ENCODE measurements around the gene FAM221B. TPM values are rescaled to one million over a fixed set of nuclear protein-coding genes. Genes with fewer than 3 reads are reported as not detected.

FAM221B gene
- total RNA-seq, 4 donors from 2014 or later = not detected

DNA sequence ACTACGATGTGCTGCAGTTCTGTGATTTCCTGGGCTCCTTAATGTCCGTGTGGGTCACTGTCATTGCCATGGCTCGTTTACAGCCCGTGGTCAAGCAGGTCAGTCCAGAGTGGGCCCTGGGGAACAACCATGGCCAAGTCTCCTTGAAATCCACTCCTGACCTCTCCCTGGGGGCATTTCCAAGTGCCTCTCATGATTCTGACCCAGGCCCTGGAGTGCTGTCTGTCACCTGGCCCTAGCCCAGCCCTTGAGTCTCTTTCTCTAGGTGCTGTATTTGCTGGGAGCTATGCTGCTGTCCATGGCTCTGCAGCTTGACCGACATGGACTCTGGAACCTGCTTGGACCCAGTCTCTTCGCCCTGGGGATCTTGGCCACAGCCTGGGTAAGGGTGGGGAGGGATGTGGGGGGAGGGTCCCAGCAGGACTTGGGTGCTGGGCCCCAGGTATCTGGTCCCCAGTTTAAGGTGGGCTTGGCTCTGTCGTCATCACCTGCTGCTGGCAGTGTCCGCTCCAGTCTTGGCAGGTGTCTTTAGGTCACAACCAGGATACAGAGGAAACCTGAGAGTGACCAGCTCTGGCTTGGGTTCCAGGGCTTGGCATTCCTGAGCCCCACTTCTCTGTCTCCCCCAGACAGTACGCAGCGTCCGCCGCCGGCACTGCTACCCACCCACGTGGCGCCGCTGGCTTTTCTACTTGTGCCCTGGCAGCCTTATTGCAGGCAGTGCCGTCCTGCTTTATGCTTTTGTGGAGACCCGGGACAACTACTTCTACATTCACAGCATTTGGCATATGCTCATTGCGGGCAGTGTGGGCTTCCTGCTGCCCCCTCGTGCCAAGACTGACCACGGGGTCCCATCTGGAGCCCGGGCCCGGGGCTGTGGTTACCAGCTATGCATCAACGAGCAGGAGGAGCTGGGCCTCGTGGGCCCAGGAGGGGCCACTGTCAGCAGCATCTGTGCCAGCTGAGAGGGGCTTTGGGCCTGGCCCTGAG lies 24.6 kb upstream of the FAM221B start:
- Histone ChIP-seq H3K27me3 (no peaks in the 10 kb centered on the region), H3K27ac (replicated peaks in 1 of 4) (no peak overlapping the region), H3K4me3 (no peak overlapping the region), H3K9me3 (no peaks in the 10 kb centered on the region), H3K36me3 (peaks cover 0 to 24% (median 18%) of the 10 kb centered on the region in 4 donors), H3K4me1 (peaks cover 1 to 6% (median 3%) of the 10 kb centered on the region in 4 donors)
- TF ChIP-seq CTCF (IDR thresholded peaks at IDR 0.05) (no peak), EP300 (IDR thresholded peaks at IDR 0.05) (no peak), POLR2A (IDR thresholded peaks at IDR 0.05; ENCODE audit: low read depth) (no peak)
- 84% methylated on average over 11 of the region's 25 CpGs for WGBS
- DNase-seq (ENCODE audit: extremely low spot score) = no peak
- intact Hi-C loops (cut with DNase I) = no loop called here

DNA sequence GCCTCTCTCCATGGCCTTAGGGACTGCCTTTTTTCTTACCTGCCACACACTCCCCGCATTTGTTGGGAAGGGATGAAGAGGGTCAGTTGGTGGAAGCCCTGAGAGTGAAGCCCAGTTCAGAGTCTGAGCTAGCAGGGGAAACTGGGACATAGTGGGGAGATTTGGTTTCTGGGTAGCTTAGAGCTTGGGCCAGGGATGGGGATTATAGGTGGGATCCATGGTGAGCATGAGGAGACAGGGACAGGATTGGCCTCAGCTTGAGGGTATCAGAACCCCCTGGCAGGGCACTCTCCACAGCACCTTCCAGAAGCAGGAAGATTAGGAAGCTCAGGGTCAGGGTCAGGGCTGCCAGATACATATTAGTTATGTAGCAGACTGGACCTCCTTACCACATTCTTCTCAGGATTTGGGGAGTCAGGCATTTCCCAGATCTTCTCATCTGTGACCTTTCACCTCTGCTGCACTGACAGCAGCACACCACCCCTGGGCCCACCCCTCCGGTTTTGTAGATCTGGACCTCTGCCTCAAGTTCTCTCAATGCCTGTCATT lies 23.8 kb upstream of the FAM221B start:
- DNase-seq (ENCODE audit: extremely low spot score) = no peak

DNA sequence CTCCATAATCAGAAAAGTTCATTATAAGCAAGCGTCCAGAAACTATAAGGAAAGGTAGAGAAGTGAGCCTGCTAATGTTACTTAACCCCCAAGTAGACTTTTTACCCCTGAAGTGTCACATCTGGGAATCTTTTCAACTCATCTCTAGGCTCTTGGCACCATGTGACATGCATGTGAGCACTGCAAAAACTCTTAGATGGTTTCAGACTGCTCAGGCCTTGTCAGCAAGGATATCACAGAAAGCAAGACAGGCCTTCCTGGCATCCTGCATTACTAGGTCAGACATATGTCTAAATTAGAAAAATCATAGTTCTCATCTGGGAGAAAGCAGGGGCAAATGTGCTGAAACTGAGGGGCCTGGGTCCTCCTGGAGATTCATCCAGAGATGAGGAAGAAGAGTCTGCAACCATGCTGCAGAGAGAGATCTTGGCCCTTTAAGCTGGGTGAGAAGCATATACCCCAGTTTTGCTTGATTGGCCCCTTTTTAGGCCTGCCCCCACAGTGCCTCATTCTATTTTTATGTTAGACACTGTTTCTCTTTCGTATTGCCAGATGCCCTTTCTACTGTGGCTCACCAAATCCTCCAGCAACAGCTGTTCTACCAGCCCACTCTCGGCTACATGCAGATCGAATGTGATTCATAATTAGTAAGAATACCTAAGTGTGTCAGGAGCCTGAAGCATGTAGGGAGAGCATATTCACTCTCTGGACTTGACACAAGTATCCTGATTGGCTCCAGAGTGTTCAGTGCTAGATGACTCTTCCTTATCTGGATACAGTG lies 19.4 kb upstream of the FAM221B start:
- peak overlapping the region; percentile 69 to 79 (median 73) for H3K27ac ChIP-seq (replicated peaks in 1 of 4)
- H3K27me3 ChIP-seq = no peaks in the 10 kb centered on the region
- H3K4me1 ChIP-seq = peaks cover 34 to 57% (median 51%) of the 10 kb centered on the region in 4 donors
- peaks cover 0 to 22% (median 17%) of the 10 kb centered on the region in 4 donors for H3K36me3 ChIP-seq
- no peak for DNase-seq (ENCODE audit: extremely low spot score)
- H3K9me3 ChIP-seq = no peaks in the 10 kb centered on the region
- WGBS = 53% methylated on average over 4 of the region's 4 CpGs
- intact Hi-C loops (cut with DNase I) = loop anchor here (5.0 kb wide), 1 partner anchor 34 kb away; no protein-coding TSS in a partner anchor
- TF ChIP-seq POLR2AphosphoS5 (IDR thresholded peaks at IDR 0.05) = peak in 1 of 2 donors; percentile 68
- TF ChIP-seq CTCF (IDR thresholded peaks at IDR 0.05) = no peak
- no peak for TF ChIP-seq EP300 (IDR thresholded peaks at IDR 0.05)
- TF ChIP-seq POLR2A (IDR thresholded peaks at IDR 0.05; ENCODE audit: low read depth) = no peak
- no peak overlapping the region for H3K4me3 ChIP-seq

More for the DNA sequence above, 23.8 kb upstream of the FAM221B start:
- H3K27ac ChIP-seq (replicated peaks in 1 of 4) = no peak overlapping the region
- no peaks in the 10 kb centered on the region for H3K27me3 ChIP-seq
- H3K9me3 ChIP-seq = no peaks in the 10 kb centered on the region
- no peak for TF ChIP-seq CTCF (IDR thresholded peaks at IDR 0.05)
- TF ChIP-seq POLR2A (IDR thresholded peaks at IDR 0.05; ENCODE audit: low read depth) = no peak
- TF ChIP-seq EP300 (IDR thresholded peaks at IDR 0.05) = no peak
- no peak for TF ChIP-seq POLR2AphosphoS5 (IDR thresholded peaks at IDR 0.05)
- H3K4me3 ChIP-seq = no peak overlapping the region
- intact Hi-C loops (cut with DNase I) = no loop called here
- H3K4me1 ChIP-seq = peaks cover 9 to 15% (median 11%) of the 10 kb centered on the region in 4 donors
- peaks cover 0 to 24% (median 22%) of the 10 kb centered on the region in 4 donors for H3K36me3 ChIP-seq
- 94% methylated on average over 2 of the region's 2 CpGs for WGBS

DNA sequence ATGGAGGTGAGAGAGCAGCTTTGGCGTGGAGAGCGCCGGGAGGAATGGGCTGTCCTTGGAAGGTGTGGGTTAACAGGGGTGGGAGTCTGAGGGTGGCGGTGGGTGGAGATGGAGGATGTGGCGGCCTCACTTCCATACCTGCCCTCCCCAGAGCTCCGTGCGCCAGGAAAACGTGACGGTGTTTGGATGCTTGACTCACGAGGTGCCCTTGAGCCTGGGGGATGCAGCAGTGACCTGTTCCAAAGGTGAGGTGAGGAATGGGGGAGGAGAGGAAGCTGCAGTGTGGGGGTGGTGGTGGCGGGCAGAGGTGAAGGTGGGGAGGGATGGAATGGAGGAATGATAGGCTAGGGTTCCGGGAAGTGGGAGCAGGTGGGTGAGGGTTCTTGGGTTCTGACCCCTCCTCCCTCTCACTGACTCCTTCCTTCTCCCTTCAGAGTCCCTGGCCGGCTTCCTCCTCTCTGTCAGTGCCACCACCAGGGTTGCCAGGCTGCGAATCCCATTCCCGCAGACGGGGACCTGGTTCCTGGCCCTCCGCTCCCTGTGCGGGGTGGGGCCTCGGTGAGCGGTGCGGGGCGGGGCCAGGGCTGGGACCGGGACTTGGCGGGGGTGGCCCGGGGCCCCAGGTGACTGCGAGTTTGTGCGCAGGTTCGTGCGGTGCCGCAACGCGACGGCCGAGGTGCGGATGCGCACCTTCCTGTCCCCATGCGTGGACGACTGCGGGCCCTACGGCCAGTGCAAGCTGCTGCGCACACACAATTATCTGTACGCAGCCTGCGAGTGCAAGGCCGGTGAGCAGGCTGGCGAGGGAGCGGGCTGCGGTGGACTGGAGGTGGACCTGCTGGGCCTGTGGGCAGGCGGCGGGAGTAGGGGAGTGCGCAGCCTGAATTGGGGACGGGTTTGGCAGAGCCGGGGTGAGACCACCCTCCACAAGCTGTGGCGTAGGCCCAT lies 17.6 kb upstream of the FAM221B start:
- Histone ChIP-seq H3K9me3 (no peaks in the 10 kb centered on the region), H3K27me3 (no peaks in the 10 kb centered on the region), H3K4me3 (peak overlapping the region in 2 of 4 donors; percentile 10 to 18), H3K36me3 (peaks cover 0 to 24% (median 20%) of the 10 kb centered on the region in 4 donors), H3K4me1 (peaks cover 34 to 65% (median 57%) of the 10 kb centered on the region in 4 donors), H3K27ac (replicated peaks in 1 of 4) (peak overlapping the region; percentile 75 to 84 (median 80))
- 67% methylated on average over 26 of the region's 53 CpGs for WGBS
- intact Hi-C loops (cut with DNase I) = loop anchor here (5.0 kb wide), 1 partner anchor 36 kb away; no protein-coding TSS in a partner anchor
- no peak for DNase-seq (ENCODE audit: extremely low spot score)
- TF ChIP-seq CTCF (IDR thresholded peaks at IDR 0.05) (no peak), POLR2AphosphoS5 (IDR thresholded peaks at IDR 0.05) (no peak), POLR2A (IDR thresholded peaks at IDR 0.05; ENCODE audit: low read depth) (no peak), EP300 (IDR thresholded peaks at IDR 0.05) (no peak)
